HG03103 (cell line): Measurements from ENCODE around the gene MAPKAP1.

Experiments used
- ATAC-seq: cut with Tn5 transposase; IDR thresholded peaks from one replicate; pipeline ENCODE4 v1.9.1; 2021; ENCODE audit warnings: low read depth; ENCODE audit not compliant: unreplicated experiment

Gene MAPKAP1

DNA sequence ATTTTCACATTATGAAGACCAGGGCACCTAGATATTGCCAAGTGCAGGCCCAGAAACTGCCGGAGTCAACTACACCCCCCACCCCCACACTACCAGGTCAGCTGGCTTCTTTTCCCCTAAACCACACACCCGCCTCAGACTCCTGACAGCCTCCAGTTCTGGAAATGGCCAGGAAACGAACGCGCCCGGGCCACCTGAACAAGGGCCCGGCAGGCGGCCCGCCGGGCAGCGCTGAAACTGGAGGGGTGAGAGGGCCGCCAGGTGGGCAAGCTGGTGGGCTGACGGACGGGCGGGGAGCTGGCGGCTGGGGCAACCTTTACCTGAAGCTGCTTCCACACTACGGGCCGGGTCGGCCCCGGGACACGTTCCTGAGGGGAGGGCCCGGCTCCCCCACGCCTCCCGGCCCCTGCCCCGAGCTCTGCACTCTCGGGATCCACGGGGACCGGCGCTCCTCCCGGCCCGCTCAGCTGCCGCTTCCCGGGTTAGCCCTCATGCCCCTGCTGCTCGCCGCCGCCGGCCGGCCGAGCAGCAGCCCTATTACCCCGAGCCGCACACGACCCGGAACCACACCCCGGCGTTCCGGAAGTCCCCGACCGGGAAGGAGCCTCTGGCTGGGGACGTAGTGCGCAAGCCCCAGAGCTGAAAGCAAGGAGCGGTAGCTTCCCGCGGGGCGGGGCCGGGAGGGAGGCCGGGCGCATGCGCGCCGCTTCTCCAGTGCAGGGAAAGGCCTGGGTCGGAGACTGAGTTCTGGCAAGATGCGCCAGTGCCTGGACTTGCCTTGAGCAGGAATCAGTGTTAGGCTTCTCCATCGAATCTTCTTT lies at the start of gene MAPKAP1:
Gene MAPKAP1, minus strand, starts transcription at position 558 of the 821 bp plus-strand sequence. CDS start 34,634 bp downstream, outside the sequence.
- ATAC-seq: peak; percentile 94

GRCh38 chr9:125756518-125756917 lies 49.5 kb upstream of the MAPKAP1 start:
- ATAC-seq: no peak

GRCh38 chr9:125755340-125755739 lies 48.3 kb upstream of the MAPKAP1 start:
- ATAC-seq: no peak

DNA sequence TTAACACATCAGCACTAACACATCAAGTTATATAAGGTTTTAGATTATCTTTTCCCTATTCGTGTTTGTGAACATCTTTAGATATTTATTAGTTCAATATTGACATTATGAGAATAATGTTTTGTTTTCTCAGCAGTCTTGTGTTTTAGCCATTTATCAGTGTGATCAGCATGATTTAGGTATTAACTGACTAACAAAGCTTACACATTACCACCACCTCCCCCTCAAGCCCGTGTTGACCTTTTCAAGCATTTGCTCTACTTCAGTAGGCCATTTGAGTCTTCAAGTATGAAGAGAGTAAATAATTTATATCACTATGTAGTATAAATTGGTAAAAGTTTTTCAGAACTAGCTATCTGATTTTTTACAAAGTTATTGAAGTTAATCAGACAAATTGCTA lies 47.1 kb upstream of the MAPKAP1 start:
- ATAC-seq: no peak

GRCh38 chr9:125752070-125752628 lies 45.1 kb upstream of the MAPKAP1 start:
- no peak for ATAC-seq

DNA sequence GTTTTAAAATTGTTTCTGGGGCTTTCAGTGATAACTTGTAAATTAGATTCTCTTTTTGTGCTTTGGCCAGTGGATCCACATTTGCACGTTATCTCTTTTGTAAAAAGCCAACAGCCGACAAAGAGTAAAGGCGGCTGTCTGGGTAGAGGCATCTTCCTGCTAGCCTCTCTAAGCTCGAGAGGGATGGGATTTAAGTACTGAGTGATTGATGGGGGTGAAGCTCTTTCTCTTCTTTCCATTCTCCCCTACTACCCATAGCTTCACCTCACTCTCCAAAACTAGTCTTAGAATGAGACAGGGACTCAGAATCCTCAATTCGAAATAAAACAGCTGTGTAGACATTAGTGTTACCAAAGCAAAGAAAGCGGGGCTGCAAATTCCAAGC lies 43.6 kb upstream of the MAPKAP1 start:
- ATAC-seq: no peak

DNA sequence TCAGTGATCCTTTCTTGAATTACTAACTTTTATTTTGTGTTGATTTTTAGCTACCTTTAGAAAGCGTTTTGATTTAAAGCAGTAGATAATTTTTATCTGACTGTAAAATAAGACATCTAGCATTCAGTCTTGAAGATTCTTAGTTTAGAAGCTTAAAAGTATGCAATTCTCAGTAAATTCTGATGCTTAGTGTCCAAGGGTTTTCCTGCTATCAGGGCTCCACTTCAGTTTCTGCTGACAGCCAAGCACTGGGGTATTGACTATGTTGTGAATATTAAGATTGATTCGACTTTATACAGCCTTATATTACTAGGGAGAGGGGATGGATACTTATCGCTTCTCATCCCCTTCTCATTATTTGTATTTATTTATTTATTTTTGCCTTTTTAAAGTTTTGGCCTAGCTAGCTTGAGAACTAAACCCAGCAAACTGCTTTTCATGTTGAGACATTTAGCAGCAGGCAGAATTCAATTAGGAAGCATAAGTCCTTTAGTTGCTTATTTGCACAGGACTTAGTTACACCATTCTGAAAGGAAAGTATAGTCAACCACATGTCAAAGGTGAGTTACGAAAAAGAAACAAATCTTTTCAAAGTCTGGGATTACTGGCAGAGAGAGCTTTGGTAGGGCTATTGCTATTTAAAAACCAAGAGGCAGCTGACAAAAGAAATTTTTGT lies 43.1 kb upstream of the MAPKAP1 start:
- no peak for ATAC-seq

DNA sequence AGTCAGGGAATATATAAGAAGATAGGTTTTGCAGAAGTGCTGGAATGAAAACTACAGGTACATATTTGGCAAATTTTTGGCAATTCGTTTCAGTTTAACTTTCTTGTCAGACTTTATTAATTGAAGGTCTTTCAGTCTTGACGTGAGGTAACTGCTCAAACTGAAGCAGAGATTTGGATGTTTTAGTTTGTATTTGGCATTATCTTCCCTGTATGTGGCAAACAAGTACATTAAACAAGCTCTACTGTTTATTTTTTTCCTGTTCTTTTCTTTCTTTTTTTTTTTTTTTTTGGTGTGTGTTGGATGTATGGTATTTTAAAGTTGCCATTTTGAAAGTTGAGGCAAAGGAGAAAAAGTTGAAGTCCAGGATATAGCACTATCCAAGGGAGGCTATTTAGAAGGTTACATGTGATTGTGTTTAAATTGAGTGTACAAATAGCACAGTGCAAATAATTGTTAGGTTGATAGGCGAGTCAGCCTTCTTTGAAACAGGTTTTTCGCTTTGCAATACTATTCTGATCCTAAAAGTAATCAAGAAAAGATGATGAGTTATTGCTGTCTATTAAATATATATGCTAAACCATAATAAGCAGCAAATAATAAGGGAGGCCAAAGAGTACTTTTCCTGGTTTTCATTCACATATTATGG lies 42.4 kb upstream of the MAPKAP1 start:
- no peak for ATAC-seq

DNA sequence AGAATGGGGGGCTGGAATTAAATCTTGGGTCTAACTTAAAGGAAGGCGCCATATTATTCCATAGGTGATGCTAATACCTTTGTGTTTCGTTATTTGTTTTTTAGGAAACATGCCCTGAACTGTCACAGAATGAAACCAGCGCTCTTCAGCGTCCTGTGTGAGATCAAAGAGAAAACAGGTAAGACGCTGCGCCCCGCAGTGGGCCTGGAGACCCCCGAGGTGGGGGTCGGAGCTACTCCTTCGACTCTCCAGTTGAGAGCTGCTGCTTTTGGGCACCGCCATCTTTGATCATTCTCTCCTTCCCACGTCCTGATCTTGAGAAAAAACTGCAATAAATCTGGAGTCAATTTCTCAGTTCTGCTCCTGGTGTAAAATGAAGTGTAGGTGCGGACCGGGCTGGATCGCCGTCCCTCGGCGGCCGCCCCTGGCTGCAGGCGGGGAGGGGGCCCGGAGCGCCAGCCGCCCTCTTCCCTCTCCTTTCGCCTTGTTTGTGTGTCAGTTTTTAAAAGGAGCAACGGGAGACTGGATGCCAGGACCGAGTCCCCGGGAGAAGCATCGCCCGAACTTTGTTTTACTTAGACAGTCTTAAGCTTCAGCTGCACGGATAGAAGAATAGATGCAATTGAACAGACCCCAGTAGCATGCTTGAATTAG lies 41.6 kb upstream of the MAPKAP1 start:
- no peak for ATAC-seq

DNA sequence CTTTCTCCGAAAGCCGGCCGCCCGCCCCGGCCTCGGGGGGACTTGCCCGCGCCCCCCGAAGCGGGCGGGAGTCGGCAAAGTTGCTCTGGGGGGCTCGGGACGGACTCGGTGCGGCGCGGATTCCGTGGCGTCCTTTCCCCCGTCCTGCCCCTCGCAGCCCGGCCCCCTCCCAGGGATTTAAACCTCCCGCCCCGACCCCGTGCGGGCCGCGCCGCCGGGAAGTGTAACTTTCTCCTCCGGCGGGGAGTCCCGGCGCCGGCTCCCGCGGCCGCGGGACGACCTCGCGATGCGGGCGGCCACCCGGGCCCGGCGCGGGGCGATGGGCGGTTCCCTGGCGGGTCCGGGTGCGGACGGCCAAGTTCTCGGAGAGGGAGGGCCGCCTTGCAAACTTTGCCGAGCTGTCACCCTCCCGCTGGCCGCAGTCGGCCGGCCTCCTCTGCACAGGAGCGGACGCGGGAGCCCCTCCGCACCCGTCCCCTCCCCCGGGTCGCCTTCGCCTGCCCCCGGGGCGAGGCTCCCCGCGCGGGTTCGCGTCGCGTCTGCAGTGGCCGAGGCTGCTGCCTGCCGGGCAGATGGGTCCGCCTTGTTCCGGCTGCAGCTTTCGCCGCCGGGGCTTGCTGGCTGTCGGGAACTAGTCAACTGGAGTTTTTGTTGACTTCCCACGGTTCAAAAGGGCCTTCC lies 40.9 kb upstream of the MAPKAP1 start:
- ATAC-seq: no peak

DNA sequence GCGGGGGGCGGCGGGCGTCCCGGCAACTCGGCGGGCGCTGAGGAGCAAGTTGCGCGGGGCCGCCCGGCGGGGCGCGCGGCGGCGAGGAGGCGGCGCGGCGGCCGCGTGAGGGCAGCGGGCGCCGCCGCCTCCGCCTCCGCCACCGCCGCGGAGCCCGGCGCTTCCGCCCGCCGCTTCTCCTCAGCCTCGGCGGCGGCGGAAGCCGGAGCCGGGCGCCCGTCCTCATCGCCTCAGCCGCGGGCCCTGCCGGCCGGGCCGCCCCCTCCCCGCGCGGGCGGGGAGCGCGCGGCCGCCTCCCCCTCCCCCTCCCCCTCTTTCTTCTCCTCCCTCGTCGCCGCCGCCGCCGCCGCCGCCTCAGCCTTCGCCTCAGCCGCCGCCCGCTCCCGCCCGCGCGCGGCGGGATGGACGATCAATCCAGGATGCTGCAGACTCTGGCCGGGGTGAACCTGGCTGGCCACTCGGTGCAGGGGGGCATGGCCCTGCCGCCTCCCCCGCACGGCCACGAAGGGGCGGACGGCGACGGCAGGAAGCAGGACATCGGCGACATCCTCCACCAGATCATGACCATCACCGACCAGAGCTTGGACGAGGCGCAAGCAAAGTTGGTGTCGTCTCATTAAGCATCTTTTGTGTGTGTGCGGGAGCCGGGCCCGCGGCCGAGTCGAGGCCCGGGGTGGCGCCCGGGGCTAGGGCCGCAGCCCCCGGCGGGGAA lies 40.2 kb upstream of the MAPKAP1 start, which contains the start of gene PBX3:
Gene PBX3, plus strand, starts transcription at position 321 of the 712 bp plus-strand sequence.
- ATAC-seq: peak; percentile 13

DNA sequence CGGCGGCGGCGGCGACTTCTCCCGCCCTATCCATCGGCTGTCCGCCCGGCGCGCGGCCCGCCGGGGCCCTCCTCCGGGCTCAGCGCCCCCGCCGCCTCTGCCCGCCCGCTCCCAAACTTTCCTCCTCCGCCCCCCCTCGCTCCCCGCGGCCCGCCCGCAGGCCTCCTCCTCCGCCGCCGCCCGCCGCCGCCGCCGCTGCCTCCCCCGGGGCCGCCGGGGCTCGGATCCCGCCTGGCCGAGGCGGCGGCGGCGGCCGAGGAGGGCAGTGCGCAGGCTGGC lies 39.7 kb upstream of the MAPKAP1 start:
- no peak for ATAC-seq

DNA sequence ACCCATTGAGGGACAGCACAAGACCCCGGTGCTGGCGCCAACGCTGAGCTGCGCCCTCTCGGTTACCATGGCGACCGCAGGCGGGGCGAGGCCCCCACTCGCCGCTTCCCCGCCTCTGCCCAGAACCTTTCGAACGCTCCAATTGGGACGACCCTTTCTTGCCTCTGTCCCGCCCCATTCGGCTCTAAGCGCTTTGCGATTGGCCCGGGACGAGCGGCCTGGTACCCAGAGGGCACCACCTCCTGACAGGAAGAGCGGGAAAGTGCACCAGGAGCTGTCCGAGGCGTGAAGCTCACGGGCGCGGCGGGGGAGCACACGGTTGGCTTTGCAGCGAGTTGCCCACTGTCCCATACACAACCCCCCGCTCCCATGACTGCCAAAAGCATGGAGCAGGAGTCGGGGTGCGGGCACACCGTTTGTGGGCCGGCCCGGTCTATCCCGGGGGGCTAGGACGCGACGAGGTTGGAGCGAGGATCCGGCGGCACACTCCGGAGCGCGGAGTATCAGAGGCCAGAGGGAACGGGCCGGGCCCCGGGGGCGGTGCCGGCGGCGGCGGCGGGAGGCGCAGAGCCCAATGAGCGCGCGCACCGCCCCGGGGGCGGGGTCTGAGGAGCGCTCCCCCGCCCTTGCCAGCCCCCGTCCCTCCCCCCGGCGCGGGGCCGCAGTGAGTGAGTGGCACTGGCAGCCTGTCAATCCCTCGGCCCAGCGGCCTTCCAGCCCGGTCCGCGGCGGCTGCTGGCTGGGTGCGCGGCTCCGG lies 39.2 kb upstream of the MAPKAP1 start:
- peak; percentile 55 for ATAC-seq

- no peak for ATAC-seq
Measured at GRCh38 chr9:125745682-125746016, 38.6 kb upstream of the MAPKAP1 start.

DNA sequence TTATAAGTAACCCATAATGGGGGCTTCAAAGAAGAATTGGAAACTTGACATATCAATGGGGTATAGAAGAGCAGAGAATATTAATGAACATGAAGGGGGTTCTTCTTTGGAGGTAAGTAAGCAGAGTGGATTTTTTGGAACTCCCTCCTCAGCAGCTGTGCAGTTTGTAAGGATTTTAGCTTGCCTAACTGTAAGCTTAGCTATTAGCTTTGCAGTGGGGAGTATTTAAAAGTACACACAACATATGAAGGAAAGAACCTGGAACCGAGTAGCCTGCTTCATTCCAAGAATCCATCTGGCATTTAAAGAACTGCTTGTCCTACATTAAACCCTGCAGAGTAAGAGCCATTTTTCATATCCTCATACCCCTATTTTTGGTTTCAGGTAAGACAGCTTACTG lies 38.0 kb upstream of the MAPKAP1 start:
- no peak for ATAC-seq

DNA sequence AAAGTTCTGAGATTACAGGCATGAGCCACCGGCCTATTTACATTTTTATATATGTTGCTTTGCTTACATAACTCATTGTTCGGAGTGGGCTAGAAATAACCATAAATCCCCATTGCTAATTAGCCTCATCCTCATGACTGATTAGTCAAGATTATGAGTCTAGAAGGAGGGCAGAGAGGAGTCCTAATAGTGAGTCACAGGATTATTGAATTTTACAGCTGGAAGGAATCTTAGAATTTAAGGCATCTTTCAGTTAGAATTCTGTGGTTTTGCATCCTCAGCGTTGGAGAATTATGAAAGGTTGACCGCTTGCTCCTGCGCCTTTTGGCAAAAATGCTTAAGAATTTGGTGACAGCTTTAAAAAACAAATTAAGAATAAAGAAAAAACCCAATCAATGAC lies 37.6 kb upstream of the MAPKAP1 start:
- ATAC-seq: no peak

DNA sequence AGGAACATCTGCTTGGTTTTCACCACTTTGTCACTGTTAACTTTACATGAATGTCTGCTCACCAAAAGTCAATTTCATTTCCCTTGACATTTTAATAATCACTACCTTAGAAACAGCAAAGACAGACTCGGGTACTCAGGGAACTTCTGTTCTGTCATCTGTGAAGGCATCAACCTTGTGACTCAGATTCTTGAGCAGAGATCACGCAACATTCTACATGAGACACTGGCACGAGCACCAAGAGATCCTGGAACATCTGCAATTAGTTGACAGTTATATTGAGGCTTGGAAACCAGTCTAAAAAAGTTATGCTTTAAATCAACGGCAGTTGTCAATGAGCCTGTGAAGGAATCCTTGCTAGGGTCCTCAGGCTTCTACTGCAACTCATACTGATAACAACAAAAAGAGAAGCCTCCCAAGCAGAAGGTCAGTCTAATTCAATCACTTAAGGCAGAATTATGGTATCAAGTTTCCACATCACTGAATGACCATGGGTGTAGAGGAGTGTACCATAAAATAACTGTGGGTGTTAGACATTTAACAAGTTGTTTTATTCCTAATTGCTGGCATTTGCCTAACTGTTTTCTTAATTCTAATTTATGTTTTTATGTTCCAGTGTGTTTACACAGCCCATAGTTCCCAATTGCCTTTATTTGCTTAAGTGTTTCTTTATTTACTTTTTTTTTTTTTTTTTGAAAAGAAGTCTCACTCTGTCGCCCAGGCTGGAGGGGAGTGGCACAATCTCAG lies 36.8 kb upstream of the MAPKAP1 start:
- ATAC-seq: no peak

- no peak for ATAC-seq
Measured at GRCh38 chr9:125742657-125743056, 35.6 kb upstream of the MAPKAP1 start.
